Measurements from ENCODE around the gene RPE65. TPM values are rescaled to one million over a fixed set of nuclear protein-coding genes. Genes with fewer than 3 reads are reported as not detected.

RPE65 gene
- total RNA-seq: not detected in 2 replicates

DNA sequence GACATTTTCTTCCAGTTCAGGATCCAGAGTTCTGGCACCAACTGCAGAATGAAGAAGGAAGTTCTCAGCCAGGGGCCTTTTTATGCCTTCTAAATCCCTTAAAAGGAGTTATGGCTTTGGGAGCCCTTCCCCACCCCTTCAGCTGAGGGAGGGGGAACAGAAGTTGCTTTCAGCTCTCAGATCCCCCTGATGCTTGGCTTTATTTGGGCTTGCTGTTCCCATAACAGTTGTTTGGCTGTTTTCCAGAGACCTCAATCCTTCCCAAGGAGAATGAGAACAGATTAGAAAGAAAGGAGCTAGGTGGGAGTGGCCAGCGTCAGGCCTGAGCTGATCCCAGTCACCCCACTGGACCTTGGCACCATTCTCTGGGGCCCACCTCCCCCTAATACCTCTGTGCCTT, at the start of gene RPE65:
Gene RPE65 (minus strand): TSS at position 54 of the 400 bp plus-strand sequence. CDS start 49 bp downstream, at position 5.

DNA sequence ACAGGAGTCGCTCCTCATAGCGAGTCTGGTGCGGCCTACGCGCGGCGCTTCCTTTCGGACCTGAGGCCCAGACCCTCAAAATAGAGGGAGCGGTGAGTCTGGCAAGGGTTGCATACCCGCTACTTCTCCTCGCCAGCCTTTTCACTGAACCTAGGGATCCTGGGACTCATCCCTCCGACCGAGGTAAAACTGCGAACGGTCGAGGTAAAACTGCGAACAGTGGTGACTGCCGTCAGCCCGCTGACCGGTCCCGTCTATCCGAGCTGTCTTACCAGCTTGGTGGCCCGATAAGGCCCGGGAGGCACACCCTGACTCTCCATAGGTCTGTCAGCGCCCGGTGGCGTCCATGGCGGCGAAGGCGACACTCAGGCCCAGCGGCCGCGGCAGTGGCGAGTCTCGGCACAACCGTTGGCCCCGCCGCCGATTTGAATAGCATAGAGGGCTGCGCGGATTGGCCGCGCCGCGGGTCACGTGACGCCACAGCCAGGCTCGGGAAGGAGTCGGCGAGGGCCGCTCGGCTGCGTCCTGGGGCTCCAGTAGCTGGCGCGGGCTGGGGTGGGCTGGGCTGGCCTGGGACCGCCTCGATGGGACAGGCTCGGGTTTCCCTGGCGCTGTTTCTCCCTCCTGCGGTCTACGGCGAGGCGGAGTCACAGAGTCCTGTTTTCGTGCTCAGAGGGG, 47.1 kb upstream of the RPE65 start, which contains the start of gene DEPDC1:
Gene DEPDC1 (minus strand): TSS at position 403 of the 678 bp plus-strand sequence. CDS start 83 bp downstream, at position 320.

Other genes starting within 250 kb of the RPE65 start
- 74.7 and 88.2 TPM in 2 replicates for gene WLS, start 217.4 kb downstream of the RPE65 start, total RNA-seq
- 0.81 and 1.5 TPM in 2 replicates for gene DEPDC1, start 47.1 kb upstream of the RPE65 start, total RNA-seq

Measured in cardiac ventricle fibroblast (primary cell).